ENCODE measurements around the gene BCL3.
"Not testable (repeated sequence)": the region's sequence is repeated elsewhere in the genome, so short reads cannot be mapped to it uniquely, and the experiment has no call there.

BCL3 gene

DNA sequence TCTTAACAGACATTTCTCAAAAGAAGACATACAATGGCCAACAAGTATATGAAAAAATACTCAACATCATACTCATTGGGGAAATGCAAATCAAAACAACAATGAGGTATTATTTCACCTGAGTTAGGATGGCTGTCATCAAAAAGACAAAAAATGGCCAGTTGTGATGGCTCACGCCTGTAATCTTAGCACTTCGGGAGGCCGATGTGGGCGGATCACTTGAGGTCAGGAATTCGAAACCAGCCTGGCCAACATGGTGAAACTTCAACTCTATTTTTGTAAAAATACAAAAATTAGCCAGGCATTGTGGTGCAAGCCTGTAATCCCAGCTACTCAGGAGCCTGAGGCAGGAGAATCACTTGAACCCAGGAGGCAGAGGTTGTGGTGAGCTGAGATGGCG lies 27.6 kb upstream of the BCL3 start:
- no peak for FAIRE-seq
- DNase-seq (ENCODE audit: insufficient read length, low spot score): no peak

DNA sequence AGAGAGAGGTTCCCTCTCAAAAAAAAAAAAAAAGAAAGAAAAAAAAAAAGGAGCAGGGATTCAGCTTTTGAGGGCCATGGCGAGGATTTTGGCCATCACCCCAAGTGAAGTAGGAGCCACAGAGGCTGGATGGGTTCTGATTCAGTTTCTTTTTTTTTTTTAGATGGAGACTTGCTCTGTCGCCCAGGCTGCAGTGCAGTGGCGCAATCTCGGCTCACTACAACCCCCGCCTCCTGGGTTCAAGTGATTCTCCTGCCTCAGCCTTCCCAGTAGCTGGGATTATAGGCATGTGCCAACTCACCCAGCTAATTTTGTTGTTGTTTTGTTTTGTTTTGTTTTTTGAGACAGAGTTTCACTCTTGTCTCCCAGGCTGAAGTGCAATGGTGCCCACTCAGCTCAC lies 27.1 kb upstream of the BCL3 start:
- not testable (repeated sequence) for DNase-seq (ENCODE audit: insufficient read length, low spot score); FAIRE-seq

DNA sequence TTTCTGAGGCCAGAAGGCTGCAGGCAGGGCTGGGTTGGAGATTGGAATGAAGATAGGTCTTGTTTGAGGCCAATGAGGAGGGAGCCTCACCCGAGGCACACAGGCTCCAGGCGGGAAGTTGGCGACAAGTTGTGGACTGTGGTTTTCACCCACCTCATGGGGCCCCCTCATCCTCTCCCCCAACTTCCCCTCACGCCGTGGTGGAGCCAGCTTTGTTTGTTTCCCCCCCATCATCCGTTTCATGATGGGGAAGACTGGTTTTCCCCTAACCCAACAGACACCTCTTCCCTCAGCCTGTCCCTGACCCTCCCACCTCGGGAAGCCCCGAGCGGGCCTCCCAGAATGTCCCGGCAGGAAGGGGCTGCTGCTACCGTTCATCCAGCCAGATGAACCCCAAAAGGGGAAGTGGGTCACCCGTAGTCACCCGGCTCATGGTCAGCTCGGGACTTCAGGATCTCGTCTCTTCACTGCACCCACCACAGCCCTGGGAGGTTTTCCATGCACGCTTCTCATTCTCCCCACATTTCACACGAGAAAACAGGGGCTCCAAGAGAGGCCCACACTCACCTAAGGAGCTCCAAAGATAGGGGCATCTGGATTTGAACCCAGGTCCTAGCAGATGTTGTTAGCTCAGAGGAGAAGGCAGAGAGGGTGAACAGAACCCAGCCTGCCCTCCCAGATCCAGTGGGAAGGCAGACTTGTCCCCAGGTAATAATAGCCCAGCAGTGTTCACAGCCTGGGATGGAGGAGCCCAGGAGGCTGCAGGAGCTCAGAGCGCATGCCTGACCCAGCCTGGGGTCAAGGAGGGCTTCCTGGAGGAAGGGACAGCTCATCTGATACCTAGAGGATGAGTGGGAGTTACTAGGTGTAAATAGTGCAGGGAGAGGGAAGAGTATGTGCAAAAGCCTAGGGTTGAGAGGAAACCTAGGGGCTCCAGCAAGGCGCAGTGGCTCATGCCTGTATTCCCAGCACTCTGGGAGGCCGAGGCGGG lies 26.1 kb upstream of the BCL3 start:
- no peak for FAIRE-seq
- no peak for DNase-seq (ENCODE audit: insufficient read length, low spot score)

DNA sequence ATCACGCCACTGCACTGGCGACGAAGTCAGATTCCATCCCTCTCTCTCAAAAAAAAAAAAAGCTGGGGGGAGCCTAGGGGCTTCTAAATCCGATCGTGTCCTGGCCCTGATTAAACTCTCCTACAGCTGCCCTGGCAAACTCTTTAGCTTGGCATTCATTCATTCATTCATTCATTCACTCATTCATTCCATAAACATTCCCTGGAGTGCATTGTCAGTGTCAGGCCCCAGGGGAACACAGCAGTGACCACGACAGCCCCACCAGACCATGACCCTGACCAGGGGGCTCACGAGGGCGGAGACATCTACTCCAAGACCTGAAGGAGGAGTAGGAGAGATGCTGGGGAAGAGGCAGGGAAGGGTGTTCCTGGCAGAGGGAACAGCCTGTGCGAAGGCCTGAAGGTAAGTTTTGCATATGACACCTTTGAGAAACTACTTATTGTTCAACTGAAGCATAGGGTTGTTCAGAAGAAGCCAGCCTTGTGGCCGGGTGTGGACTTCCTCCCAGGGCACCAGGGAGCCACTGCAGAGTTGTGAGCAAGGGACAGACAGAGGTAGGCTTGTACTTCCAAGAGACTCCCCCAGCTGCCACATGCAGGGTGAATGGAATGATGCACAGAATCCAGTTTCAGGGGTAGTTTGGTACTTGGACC lies 25.1 kb upstream of the BCL3 start:
- DNase-seq (ENCODE audit: insufficient read length, low spot score) (no peak), FAIRE-seq (no peak)

DNA sequence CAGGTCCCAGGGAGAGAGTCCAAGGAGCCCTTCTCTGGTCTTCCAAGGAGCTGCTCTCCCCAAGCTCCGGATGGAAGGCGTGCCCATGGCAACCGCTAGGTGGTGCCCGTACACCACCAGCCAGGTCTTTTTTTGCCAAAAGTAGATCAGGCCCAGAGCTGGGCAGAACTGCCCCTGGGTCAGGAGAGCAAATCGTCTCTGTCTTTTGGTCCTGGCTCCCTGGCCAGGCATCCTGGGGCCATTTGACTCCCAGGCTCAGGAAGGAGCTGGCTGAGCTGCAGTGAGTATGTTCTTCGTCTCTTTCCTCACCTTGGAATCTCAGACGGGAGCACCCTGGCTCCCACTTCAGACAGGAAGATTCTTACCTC lies 24.6 kb upstream of the BCL3 start:
- DNase-seq (ENCODE audit: insufficient read length, low spot score) (peak; percentile 83), FAIRE-seq (peak; percentile 90)

DNA sequence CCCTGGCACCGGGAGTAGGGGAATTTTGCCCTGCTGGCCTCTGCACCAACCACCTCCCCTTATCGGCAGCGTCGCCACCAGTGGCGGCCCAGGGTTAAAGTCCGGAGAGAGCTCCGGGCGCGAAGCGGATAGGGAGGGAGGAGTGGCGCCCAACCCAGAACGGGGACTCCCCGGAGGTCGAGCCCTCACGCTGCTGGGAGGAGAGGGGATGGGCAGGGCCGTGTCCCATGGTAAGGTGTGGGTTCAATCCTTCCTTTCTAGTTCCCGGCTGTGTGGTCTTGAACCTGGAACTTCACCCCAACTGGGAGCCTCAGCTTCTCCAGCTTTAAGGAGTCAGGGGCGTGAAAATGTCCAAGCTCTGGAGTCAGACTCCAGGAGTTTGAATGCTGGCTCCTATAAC lies 23.3 kb upstream of the BCL3 start:
- no peak for DNase-seq (ENCODE audit: insufficient read length, low spot score)
- FAIRE-seq: no peak

DNA sequence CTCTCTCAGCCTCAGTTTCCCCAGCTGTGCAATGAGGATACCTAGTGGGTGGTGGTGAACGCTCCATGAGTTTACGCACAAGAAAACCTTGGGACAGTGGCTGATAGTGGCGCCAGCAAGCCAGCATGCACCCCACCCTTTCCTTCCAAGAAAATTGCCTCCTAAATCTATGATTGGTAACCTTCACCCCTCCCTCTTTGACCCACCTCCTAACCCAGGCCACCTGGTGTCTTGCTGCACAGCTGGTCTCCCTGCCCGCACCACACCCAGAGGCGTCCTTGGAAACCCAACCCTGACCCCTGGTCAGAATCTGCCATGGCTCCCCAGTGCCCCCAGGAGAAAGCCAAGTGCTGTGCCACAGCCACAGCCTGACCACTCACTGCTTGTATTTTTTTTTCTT lies 22.8 kb upstream of the BCL3 start:
- FAIRE-seq (no peak), DNase-seq (ENCODE audit: insufficient read length, low spot score) (no peak)

DNA sequence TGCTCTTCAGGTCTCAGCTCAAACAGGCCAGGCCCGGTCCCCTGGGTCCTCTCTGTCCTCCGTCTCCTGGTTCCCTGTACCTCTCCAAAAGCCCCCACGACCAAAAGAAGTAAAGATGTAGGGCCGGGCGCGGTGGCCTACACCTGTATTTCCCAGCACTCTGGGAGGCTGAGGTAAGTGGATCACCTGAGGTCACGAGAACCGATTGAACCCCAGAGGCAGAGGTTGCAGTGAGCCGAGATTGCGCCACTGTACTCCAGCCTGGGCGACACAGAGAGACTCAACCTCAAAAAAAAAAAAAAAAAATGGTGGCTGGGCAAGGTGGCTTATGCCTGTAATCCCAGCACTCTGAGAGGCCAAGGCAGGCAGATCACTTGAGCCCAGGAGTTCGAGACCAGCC lies 22.0 kb upstream of the BCL3 start:
- DNase-seq (ENCODE audit: insufficient read length, low spot score): no peak
- FAIRE-seq: no peak

DNA sequence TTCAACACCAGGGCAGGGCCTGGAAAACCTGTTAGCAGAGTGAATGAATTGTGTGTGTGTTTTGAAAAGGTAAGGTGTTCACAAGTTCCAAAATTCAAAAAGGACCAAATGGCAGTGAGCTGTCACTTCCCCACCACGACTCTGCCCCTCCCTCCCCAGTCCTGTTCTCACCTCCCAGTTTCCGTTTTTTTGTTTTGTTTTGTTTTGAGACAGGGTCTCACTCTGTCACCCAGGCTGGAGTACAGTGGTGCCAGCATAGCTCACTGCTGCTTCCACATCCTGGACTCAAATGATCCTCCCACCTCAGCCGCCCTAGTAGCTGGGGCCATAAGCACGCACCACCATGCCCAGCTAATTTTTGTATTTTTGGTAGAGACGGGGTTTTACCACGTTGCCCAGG lies 20.3 kb upstream of the BCL3 start:
- no peak for FAIRE-seq

DNA sequence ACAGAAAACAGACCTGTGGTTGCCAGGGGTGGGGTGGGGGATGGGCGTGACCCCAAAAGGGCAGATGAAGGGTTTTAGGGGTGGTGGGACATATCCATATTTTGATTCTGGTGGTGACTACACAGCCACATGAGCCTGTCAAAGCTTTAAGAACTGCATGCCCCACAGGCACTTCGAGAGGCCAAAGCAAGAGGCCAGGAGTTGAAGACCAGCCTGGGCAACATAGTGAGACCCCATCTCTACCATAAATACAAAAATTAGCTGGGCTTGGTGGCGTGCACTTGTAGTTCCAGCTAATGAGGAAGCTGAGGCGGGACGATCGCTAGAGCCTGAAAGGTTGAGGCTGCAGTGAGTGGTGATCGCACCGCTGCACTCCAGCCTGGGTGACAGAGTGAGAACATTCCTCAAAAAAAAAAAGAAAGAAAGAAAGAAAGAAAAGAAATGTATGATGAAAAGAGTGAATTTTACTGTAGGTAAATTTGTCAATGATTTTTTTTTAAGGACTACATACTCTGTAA lies 18.9 kb upstream of the BCL3 start:
- FAIRE-seq (no peak), DNase-seq (ENCODE audit: insufficient read length, low spot score) (no peak)

More for the DNA sequence above, 20.3 kb upstream of the BCL3 start:
- no peak for DNase-seq (ENCODE audit: insufficient read length, low spot score)

DNA sequence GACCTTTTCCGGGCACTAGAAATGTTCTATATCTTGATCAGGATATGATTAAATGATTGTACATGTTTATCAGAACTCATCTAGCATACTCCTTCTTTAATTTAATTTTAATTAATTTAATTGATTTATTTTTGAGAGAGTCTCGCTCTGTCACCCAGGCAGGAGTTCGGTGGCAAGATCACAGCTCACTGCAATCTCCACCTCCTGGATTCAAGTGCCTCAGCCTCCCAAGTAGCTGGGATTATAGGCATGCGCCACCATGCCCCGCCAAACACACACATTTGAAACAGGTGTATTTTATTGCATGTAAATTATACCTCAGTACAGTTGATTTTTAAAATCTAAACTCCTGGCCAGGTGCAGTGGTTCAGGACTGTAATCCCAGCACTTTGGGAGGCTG lies 17.4 kb upstream of the BCL3 start:
- DNase-seq (ENCODE audit: insufficient read length, low spot score) (no peak), FAIRE-seq (no peak)

DNA sequence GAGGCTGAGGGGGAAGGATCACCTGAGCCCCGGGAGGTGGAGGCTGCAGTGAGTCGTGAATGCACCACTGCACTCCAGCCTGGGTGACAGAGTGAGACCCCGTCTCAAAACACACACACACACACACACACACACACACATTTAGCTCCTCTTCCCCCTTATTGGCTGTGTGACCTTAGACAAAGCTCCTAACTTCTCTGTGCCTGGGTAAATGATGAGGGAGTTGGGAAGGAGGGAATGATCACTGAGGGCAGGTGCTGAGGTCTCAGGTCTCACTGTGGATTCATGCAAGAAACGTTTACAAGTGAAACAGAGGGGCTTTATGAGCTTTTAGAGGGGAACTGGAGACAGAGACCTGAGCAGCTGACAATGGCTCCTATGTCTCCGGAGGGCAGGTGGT lies 16.9 kb upstream of the BCL3 start:
- DNase-seq (ENCODE audit: insufficient read length, low spot score): no peak
- FAIRE-seq: no peak

DNA sequence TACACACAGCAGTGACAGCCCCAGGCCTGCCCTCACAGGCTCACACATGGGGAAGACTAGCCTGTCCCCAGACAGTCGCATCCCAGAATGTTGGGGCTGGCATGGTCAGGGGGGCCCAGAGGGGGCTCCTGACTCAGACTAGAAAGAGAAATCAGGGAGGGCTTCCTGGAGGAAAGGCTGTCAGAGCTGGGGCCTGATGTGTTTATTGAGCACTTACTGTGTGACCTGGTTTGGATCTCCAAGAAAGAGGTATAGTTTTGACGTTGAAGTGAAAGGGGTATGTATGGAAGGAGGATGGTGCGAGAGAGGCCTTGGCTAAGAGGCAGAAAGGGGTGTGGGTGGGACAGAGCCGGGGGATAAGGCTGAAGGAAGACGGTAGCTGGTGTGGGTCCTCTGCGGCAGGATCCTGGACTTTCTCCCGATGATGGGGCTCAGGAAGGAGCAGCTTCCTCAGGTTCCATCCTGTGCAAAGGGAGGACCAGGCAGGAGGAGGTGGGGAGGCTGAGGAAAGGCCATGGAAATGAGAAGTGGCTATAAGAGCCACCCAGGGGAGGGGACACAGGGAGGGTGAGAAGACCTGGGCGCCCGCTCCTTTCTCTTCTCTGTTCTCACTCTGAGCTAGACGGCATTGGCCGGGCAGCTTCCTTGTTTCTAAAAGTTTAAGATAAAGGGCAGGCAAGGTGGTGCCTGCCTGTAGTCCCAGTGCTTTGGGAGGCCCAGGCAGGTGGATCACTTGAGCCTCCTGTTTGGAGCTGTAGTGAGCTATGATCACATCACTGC lies 16.1 kb upstream of the BCL3 start:
- no peak for DNase-seq (ENCODE audit: insufficient read length, low spot score)
- no peak for FAIRE-seq

DNA sequence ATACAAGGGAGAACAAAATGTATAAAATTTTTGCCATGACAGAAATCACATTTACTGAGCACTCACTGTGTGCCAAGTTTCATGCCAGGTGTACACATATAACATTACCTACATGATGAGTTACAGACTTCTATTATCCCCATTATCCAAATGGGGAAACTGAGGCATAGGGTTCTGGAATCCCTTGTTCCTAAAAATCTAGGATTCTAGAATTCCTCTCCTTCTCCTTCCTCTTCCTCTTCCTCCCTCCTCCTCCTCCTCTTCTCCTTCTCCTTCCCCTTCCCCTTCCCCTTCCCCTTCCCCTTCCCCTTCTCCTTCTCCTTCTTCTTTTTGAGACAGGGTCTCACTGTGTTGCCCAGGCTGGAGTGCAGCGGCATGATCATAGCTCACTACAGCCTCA lies 14.2 kb upstream of the BCL3 start:
- DNase-seq (ENCODE audit: insufficient read length, low spot score): no peak
- FAIRE-seq: no peak

DNA sequence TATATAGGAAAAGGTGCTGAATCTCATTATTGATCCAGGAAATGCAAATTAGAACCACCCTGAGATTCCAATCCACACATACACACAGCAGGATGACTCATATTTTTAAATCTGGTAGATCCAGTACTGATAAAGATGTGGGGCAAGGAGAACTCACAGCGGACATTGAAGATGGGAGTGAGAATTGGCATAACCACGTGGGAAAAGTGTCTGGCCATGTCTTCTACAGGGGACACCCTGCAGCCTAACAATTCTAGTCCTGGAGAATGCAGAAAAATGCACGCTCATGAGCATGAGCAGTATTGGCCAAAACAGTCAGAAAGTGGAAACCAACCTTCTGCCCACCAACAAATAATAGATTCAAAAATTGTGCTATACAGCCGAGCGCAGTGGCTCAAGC lies 13.5 kb upstream of the BCL3 start:
- FAIRE-seq (no peak), DNase-seq (ENCODE audit: insufficient read length, low spot score) (no peak)

DNA sequence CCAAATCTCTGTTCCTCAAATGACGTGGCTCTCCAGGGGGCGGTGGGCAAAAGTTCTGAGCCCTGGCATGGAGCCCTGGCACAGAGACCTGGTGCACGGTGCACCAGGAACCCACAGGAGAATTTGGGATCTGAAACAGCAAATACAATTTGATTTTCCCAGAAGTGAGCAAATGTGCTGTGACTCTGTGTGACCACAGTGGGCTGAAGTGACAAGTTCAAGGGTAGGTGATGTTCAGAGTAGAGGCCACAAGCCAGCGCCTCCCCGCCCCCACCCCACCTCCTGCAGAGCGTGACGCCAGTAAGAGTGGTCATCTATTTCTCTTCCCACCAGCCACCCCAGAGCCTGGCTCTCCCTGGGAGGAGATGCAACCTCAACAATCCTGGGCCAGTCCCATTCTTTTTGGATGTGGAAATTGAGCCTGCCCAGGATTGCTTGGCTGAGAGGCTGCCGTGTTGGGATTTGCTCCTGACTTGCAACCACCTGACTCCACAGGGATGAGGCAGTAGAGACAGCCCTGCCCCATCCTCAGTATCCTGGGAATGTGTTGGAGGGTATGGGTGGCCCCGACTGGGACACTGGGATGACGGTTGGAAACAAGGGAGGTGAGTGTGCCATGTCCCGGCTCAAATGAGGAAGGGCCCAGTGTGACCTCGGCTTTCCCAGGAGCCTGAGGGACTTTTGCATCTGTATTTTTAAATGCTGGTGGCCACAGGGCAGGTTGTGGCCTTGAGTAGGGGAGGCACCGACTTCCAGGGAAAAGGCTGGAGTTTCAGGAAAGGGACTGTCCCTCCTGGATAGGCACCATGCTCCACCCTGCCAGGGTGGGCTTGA lies 11.1 kb upstream of the BCL3 start:
- FAIRE-seq (no peak), DNase-seq (ENCODE audit: insufficient read length, low spot score) (no peak)

DNA sequence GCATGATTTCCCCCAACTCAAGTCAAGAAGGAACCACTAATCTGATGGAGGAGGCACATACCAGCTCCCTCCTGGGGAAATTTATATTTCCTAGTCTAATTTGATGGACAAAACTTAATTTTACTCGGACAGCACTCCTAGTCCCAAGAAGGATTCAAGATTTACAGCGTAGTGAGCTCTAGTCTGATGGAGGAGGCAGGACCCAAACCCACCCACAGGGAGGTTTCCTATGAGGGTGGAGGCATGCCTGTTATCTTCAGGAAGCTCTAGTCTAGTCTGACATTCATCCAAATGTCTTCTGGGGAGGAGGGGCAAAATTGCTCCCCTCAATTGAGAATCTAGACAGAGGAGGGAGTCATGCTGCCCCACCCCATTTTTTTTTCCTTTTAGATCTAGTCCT lies 10.4 kb upstream of the BCL3 start:
- no peak for FAIRE-seq

DNA sequence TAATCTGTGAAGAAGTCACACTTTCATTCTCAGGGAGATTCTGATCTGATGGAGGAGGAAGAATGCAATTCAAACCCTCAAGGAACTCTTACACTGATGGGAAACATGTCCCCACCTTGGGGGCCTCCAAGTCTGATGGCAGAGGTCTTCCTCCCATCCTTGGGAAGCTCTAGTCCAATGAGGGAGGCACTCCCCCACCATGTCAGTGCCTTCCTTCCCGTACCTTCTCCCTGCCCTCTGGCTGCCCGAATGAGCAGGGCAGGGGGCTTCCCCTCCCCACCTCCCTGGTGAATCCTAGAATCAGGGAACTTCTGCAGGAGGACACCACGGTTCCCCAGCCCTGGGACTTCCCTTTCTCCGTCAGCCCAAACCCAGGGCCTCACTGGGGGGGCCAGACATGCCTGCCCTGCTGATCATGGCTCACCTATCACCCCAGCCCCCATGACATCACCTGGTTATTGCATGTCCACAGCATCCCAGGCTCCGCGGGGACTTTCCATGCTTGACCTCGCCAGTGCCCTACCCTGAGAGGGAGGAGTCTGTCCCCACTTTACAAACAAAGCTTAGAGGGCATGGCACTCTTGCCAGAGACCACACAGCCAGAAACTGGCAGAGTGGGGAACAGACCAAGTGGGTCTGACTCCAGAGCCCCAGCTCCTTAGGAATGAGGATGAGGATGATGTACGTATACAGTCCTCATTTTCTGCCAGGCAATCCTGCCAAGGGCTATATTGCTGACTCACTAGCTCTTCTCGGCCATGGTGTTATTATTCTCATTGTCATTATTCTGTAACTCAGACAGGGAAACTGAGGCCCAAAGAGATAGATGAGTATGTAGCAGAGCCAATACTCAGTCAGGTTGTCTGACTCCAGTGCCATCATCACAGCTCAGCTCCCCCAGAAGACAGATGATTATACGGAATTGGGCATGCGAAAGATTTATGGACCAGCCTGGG lies 9.6 kb upstream of the BCL3 start:
- no peak for DNase-seq (ENCODE audit: insufficient read length, low spot score)

More for the DNA sequence above, 10.4 kb upstream of the BCL3 start:
- DNase-seq (ENCODE audit: insufficient read length, low spot score): no peak

DNA sequence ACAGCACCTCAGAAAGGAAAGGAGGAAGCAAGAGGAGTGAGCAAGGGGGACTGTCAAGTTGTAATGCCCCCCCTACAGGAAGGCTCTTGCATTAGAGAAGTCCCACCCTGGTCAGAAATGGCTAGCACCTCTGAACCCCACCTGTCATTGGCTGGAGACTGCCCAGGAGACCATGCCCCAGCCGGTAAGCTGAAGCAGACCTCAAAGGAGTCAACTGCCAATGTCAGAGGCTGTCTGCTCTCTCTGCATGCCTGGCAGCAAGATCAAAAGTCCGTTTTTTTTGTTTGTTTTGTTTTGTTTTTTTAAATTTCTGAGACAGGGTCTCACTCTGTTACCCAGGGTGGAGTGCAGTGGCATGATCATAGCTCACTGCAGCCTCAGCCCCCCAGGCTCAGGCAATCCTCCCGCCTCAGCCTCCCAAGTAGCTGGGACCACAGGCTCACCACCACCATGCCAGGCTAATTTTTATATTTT lies 8.1 kb upstream of the BCL3 start:
- no peak for DNase-seq (ENCODE audit: insufficient read length, low spot score)

More for the DNA sequence above, 9.6 kb upstream of the BCL3 start:
- no peak for FAIRE-seq

More for the DNA sequence above, 8.1 kb upstream of the BCL3 start:
- FAIRE-seq: no peak

Measured in GM19239 (cell line).